Gastrocnemius medialis (tissue), 4 donors: Measurements from ENCODE around the gene CCR5.

Experiments
- POLR2A ChIP-seq, 2 donors: fragments of 450-650 bp; IDR thresholded peaks; one replicate each; pipeline ENCODE4 v1.6.1; 2017; ENCODE audit warnings: antibody characterized with exemption in 2 of 2, mild to moderate bottlenecking in 2 of 2, moderate library complexity in 2 of 2
- TF ChIP-seq, protein P1 (sequence below), 5 experiments: fragments of 450-650 bp in 3 of 5; fragments of 200-600 bp in 2 of 5; sonication (generic) in 2 of 5; IDR thresholded peaks in 4 of 5; conservative IDR thresholded peaks in 1 of 5; 1 replicate in 4 of 5; 2 replicates in 1 of 5; pipeline ENCODE4 v1.5.1; 2016 to 2019; ENCODE audit warnings: antibody characterized with exemption in 5 of 5, mild to moderate bottlenecking in 3 of 5, moderate library complexity in 3 of 5

DNA sequence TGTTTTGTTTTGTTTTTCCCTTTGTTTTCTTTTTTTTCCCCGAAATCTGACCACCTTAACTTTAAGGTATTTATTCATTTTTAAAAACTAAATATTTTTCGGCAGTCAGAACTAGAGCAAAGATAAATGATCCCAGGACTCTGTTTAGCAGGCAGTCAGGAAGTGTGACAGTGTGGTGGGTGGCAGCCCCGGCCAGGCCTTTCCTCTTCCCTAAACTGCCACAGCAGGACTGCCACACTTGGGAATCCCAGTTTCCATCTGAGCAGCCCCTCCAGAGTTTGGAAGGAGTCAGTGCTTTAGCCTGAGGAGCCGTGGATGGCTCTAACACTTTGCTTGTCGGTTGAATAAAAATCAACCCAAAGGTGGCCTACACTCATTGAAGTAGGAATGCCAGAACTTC lies 43.2 kb downstream of the CCR5 start:
- TF ChIP-seq, protein P1, sequence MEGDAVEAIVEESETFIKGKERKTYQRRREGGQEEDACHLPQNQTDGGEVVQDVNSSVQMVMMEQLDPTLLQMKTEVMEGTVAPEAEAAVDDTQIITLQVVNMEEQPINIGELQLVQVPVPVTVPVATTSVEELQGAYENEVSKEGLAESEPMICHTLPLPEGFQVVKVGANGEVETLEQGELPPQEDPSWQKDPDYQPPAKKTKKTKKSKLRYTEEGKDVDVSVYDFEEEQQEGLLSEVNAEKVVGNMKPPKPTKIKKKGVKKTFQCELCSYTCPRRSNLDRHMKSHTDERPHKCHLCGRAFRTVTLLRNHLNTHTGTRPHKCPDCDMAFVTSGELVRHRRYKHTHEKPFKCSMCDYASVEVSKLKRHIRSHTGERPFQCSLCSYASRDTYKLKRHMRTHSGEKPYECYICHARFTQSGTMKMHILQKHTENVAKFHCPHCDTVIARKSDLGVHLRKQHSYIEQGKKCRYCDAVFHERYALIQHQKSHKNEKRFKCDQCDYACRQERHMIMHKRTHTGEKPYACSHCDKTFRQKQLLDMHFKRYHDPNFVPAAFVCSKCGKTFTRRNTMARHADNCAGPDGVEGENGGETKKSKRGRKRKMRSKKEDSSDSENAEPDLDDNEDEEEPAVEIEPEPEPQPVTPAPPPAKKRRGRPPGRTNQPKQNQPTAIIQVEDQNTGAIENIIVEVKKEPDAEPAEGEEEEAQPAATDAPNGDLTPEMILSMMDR (IDR thresholded peaks at IDR 0.05 in 4 of 5, conservative IDR thresholded peaks at IDR 0.05 in 1 of 5), result no peak
- no peak for TF ChIP-seq POLR2A (IDR thresholded peaks at IDR 0.05)
